Measurements from ENCODE around the gene NPPB.

The NPPB gene

DNA sequence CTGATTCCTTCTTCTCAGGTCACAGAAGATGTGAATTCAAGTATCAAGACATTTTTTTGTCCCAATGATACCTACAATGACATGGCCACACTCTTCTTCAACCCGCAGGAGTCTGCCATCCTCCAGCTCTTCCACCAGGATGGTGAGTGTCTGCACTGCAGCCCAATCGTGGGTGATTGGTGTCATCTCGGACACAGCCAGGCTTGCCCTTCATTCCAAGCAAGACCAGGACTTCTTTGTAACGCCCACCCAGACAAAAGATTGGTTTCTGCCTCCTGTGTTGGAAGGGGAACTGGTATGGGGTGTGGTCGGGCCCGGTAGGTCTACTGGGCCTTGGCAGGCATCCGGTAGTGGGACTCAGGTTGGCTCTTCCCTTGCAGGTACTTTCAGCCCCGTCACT, 25.2 kb downstream of the NPPB start:
- DNase-seq (ENCODE audit: low spot score), result no peak

DNA sequence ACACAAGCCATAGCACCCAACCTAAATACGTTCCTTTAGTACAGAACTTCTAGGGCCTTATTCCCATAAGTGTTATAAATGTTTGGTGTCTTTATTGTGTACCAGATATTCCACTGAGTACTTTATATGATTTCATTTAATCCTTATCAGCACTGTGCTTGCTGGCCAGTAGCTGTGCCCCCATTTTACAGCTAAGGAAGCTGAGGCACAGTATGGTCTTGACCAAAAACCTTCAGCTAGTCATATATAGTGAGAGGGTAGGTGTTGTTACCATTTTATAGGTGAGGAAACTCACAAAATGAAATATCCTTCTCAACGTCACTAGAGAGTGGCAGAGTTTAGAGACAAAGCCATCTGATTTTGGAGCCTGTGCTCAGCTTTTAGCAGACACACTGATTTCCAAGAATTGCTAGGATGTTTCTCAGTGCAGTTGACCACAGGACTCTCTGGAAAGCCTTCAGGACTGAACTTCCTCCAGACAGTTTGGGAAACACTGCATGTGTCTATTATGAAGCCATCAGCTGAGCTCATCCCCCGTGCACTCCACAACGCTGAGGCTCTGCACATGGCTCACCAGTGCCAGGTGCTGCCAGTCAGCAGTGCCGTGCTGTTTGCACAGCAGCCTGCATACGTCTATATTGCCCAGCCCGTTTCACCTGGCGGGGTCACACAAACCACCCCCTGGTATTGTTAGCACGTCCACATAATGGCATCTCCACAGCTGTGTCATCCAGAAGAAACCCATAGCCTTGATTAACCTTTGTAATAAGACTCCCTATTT, 26.6 kb downstream of the NPPB start:
- no peak for DNase-seq (ENCODE audit: low spot score)

DNA sequence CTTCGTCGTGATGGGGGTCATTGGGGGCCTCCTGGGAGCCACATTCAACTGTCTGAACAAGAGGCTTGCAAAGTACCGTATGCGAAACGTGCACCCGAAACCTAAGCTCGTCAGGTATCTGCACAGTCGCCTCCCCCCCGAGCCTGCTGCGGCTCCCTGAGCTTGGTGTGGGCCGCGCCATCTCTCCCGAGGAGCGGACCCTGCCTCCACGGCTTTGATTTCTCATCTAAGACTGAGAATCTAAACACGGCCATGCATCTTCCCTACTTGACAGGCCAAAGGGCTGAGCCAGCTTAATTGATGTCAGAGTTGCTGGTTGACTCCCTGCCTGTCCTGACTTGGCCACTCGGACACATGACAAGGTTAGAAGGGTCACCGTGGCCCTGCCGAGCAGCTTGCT, 30.2 kb downstream of the NPPB start:
- no peak for DNase-seq (ENCODE audit: low spot score)

- no peak for DNase-seq (ENCODE audit: low spot score)
Measured at GRCh38 chr1:11826946-11827345, 31.8 kb downstream of the NPPB start.

GRCh38 chr1:11825131-11825530, 33.6 kb downstream of the NPPB start:
- no peak for DNase-seq (ENCODE audit: low spot score)

DNA sequence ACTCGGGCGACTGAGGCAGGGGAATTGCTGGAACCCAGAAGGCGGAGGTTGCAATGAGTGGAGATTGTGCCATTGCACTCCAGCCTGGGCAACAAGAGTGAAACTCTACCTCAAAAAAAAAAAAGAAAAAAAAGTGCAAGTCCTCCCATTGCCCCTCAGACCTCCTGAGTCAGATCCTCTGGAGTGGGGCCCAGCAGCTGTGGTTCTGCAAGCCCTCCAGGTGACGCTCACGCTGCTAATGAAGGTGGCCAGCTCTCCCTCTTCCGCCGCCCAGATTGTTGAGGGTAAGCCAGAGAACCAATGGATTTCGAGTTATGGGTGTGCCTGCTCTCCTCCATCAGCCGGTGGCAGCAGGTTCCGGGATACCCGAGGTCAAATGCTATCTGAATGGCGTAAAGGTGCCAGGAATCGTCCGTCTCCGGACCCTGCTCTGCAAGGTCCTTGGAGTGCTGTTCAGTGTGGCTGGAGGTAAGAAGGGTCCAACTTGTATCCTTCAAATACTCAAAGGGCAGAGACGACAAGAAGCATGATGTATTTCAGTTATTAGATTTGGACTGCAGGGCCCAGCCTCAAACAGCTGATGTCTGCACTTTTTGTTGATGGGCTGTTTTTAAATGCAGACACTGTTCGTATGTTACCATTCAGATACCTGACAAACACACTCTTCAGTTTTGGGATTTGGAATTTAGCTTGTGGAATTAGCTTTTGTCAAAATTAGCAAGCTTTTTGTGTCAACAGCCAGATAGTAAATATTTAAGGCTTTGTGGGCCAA, 35.2 kb downstream of the NPPB start:
- DNase-seq (ENCODE audit: low spot score), result no peak

DNA sequence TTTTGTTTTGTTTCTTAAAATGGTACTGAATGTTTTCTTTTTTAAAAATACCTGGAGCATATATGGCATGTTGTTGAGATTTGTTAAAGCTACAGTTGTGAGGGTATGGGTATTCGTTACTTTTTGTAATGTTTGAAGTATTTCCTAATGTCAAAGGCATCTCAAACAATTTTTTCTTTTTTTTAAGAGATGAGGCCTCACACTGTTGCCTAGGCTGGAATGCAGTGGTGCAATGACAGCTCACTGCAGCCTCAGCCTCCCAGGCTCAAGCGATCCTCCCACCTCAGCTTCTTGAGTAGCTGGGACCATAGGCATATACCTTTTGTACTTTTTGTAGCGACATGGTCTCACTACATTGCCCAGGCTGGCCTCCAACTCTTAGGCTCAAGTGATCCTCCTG, 36.7 kb downstream of the NPPB start:
- no peak for DNase-seq (ENCODE audit: low spot score)

- no peak for DNase-seq (ENCODE audit: low spot score)
Measured at GRCh38 chr1:11817192-11817591, 41.6 kb downstream of the NPPB start.

GRCh38 chr1:11813021-11813420, 45.7 kb downstream of the NPPB start:
- no peak for DNase-seq (ENCODE audit: low spot score)
